ENCODE results near the gene IKBIP.
"Not testable (repeated sequence)": the region's sequence is repeated elsewhere in the genome, so short reads cannot be mapped to it uniquely, and the experiment has no call there.

The IKBIP gene, protein sequence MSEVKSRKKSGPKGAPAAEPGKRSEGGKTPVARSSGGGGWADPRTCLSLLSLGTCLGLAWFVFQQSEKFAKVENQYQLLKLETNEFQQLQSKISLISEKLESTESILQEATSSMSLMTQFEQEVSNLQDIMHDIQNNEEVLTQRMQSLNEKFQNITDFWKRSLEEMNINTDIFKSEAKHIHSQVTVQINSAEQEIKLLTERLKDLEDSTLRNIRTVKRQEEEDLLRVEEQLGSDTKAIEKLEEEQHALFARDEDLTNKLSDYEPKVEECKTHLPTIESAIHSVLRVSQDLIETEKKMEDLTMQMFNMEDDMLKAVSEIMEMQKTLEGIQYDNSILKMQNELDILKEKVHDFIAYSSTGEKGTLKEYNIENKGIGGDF

DNA sequence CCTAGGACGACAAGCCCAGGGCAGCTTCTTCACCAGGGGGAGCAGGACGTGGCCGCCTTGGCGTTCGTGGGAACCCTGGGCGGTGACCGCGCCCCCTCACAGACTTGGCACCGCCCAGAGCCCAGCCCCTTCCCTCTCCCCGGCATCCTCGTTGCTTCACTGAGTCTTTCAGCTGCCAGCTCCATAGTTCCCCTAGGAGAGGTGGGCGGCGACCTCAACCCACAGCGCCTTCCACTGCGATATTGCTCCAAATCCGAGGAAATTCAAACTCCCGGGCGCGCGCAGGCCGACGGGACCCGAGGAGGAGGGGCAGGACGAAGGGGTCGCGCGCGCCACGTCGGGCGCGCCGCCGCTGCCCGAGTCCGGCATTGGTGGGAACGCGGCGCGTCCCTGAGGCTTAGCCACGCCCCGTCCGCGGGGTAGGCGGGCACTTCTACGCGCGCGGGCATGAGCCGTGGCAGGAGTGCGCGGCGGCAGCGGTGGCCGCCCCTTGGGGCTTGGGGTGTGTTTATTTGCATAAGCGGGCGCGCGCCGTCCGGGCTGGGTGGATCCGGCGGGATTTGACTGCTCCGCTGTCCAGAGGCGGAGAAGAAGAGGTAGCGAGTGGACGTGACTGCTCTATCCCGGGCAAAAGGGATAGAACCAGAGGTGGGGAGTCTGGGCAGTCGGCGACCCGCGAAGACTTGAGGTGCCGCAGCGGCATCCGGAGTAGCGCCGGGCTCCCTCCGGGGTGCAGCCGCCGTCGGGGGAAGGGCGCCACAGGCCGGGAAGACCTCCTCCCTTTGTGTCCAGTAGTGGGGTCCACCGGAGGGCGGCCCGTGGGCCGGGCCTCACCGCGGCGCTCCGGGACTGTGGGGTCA, at the start of gene IKBIP, which contains the start of gene APAF1:
Gene IKBIP, minus strand, starts transcription at position 77 of the 860 bp plus-strand sequence. CDS start 87 bp downstream, outside the sequence.
Gene APAF1, plus strand, starts transcription at position 579 of the 860 bp plus-strand sequence. CDS start 3,070 bp downstream, outside the sequence.
- DNase-seq (ENCODE audit: low spot score), result peak; percentile 96

DNA sequence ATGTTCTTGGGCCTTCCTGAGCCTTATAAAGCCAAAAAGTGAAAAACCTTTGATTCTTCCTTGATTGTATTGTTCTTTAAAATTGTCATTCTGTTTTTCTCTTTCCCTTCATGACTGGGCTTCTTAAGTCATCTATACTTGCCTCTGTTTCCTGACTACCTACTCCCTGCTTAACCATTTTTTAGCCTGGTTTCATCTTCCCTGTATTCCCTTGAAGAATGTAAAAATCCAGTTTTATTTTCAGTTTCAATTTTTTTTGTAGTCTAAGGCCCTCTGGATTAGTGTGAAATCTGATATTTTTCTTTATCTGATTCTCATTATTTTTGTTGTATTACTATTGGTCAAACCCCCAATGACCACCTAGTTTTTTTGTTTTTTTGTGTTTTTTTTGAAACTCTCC, 46.8 kb upstream of the IKBIP start:
- no peak for DNase-seq (ENCODE audit: low spot score)

DNA sequence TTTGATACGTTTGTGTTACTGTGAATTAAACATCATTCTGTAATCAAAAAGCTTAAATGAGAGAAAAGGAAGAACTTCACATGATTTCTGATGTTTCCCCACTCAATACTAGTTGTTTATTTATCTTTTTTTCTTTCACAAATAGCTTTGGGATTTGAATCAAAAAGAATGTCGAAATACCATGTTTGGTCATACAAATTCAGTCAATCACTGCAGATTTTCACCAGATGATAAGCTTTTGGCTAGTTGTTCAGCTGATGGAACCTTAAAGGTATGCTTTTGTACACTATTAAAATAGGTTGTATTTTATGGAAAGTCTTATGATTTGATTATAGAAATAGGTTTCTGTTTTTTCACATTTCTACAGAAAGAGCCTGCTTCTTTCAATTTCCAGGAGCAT, 42.0 kb upstream of the IKBIP start:
- no peak for DNase-seq (ENCODE audit: low spot score)

DNA sequence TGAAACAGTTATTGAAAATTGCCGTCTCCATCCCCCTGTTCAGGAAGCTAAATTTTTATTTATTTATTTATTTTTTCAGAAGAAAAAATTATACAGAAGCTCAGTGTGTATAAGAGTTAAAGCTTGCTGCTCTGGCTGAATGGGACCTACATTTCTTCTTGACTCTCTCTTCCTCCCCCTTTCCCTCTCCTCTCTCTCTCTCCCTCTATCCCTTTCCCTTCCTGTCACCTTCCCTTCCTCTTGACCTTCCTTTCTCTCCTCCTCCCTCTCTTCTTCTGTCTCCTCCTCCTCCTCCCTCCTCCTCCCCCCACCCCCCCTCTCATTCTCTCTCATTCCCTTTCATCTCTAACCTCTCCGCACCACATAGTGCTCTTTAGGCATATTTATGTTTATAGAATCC, 39.6 kb upstream of the IKBIP start:
- DNase-seq (ENCODE audit: low spot score), result no peak

DNA sequence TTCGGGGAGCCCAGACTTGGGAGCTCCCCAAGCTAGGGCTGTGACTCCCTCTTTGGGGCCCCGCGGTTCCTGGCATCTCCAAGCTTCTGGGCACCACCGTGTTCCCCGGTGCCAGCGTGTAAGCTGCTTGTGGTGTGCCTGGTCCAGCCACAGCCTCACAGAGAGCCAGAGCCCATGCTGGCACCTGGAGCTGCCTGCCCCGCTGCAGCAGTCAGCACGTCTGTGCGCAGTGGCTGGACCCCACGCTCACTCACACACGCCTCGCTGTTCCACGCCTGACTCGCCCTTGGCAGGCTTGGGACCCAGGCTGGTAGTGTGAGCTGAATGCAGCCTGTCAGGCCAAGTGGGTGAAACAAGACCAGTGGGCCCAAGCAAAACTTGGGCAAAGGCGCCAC, 35.0 kb upstream of the IKBIP start:
- DNase-seq (ENCODE audit: low spot score), result no peak

DNA sequence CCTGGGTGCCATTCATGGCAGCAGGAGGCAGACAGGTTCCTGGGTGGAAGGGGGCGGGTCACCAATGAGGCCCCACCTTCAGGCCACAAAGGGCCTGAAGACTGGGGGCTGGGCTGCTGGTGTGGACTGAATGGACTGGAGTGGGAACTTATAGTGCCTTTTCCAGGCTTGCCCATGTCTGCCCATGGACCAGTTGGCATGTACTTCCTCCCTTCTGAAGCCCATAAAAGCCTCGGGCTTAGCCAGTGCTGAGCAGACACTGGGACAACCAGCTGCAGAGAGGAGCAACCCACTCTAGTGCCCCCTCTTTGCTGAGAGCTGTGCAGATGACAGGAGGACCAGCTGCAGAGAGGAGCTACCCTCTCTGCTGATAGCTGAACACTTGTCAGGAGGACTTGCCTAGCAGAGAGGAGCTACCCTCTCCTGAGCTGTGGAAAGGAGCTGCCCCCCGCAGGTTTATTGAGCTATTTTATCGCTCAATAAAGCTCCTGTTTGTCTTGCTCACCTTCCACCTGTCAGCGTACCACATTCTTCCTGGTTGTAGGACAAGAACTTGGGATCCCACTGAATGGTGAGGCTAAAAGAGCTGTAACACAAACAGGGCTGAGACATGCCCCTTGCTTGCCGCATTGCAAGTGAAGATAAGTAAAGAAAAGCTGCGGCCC, 34.5 kb upstream of the IKBIP start:
- DNase-seq (ENCODE audit: low spot score), result no peak

DNA sequence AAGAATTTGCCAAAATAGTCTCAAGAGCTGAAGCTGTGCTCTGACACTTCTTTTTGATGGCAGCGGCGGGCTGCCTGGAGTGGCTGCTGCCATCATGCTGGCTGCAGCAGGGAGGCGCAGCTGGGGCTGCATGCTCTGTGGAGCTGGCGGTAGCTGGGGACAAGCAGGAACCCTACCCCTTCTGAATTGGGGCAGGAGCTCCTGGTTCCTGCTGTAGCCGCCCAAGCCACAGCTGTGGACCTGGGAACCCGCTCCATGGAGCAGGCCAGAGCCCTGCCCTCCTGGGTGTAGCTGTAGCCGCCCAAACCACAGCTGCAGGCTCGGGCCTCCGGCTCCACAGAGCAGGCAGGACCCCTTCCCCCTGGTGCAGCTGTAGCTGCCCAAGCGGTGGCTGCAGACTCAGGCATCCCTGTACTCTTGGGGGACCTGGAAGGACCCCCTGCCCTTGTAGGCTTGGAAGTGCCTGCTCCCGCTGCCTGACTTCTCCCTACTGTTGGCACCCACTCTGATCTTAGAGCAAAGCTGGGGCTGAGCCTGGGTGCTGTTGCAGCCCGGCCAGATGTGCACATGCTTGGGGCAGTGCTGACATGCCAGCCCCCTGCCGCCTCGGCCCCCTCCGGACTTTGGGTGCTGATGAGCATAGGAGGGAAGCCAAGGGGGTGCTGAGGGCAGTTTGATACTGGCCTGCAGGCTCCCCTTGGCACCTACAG, 33.8 kb upstream of the IKBIP start:
- no peak for DNase-seq (ENCODE audit: low spot score)

DNA sequence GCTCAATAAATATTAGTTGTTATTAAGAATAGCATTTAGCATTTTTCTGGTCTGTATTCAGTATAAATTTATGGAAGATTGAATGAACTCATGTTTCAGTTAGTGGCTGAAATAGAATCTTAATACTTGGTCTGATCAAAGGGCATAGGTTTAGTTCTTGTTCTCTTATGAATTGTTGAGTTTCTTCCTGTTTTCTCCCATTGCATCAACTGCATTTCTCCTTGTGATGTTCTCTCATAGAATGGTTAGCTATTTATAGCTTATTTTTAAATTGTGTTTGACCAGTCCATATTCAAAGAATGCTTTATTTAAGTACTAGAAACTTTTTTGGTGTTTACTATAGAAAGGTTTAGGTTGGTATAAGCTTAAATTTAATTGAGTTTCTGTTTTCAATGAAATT, 30.3 kb upstream of the IKBIP start:
- no peak for DNase-seq (ENCODE audit: low spot score)

DNA sequence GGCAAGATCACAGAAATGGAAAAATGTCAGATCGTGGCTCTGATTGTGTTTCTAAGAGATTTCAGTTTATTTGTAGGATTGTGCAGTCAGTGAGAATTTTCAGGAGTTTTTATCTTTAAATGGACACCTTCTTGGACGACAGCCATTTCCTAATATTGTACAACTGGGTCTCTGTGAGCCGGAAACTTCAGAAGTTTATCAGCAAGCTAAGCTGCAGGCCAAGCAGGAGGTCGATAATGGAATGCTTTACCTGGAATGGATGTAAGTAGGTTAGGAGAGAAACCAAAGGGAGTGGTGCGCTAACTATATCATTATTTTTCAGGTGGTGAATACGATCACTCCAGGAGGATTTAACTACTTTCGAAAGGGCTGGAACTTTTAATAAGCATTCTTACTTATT, 26.9 kb upstream of the IKBIP start:
- no peak for DNase-seq (ENCODE audit: low spot score)

DNA sequence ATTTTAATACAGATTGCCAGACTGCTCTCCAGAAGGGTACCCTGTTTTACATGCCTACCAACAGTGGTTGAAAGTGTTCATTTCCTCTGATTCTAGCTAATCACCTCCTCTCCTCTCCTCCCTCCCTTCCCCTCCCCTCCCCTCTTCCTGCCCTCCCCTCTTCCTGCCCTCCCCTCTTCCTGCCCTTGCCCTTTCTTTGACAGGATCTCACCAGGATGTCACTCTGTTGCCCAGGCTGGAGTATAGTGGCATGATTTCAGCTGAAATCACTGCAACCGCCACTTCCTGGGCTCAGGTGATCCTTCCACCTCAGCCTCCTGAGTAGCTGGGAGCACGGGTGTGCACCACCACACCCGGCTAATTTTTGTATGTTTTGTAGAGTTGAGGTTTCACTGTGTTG, 25.2 kb upstream of the IKBIP start:
- no peak for DNase-seq (ENCODE audit: low spot score)

DNA sequence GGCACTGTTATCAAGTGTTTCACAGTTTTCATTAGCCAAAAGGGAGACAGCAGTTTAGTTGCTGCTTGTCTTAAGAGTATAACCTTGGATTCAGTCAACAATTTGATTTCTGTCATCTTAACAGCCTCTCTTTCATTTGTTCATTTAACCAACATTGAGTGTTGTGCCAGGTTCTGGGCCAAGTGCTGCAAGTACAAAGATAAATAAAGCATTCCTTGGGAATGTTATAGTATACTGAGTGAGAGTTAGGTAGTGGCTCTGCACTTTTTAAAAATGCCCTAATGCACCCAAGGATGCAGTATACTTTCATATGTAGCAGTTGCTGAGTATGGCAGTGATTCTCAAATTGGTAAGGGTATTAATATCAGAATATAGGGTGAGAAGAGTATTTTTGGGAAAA, 15.9 kb upstream of the IKBIP start:
- DNase-seq (ENCODE audit: low spot score), result no peak

DNA sequence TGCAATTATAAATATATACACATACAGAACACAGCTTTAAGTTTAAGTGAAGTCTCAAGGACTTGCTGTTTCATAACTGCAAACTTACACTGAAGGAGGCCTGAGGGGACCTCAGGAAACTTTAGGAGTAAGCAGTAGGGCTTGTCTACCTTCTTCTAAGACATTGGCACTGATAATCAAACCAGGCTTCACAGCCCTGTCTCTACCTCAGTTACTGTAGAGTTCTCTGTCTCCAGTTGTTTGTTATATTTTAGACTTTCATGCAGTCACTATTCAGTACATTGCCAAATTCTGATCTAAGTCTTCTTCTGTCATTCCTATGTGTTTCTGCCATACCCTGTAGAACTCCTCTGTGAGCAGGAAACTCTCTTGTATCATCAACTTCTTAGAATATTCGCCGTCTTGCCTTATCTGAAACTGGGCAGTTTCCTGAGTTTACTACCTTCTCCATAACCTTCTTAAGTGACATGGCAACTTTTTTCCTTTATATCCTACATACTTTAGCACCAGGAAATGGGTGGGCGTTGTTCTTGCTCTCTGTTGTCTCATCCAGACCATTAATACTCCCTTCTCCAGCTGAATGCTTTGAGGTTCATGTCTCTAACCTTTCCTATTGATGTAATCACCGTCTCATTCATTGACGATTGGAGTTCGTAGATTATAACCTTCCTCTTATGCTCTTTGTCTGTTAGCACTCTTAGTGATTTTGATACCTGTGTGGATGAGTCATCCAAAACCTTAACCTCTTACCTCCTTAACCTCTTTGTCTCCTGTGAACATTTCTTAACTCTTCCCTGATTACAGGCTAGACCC, 11.9 kb upstream of the IKBIP start:
- DNase-seq (ENCODE audit: low spot score), result no peak

DNA sequence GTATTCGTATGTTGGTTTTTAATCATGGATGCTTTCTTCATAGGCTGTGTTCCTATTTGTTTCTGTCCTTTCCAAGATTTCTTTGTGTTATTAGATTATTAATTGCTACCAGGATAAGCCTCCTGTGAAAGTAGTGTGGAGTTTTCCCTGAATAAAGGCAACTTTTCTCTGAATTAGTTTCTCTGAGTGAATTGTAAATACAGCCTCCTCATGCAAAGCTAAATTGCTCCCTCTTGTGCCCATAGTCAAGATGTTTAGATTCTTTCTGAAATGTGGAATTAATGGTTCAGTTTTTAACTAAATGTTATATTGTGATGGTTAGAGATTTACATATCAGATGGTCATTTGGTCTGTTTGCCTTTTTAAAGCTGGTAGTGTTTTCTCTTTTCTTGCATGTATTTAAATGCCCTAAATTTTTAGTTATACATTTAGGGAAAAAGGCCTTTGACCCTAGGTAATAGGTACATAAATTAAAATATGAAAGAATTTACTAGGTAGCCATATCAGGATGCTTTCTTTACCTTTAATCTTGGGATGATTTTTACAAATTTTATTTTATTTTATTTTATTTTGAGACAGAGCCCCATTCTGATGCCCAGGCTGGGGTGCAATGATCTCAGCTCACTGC, 9.4 kb upstream of the IKBIP start:
- DNase-seq (ENCODE audit: low spot score), result peak; percentile 37

DNA sequence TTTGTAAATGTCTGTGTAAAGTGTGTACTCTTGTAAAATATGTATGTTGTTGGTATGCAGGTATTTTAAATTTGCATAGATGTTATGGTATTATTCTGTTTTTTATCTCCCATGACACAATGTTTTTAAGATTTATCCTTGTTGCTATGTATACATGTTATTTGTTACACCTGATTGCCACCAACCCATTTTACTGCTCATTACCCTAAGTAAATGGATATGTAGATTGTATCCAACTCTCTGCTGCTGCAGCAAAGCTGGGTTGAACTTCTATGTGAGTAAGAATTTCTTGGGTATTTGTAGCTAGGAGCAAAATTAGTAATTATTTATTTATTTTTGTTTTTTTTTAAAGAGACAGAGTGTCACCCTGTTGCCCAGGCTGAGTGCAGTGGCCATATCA, 6.7 kb upstream of the IKBIP start:
- DNase-seq (ENCODE audit: low spot score), result no peak

DNA sequence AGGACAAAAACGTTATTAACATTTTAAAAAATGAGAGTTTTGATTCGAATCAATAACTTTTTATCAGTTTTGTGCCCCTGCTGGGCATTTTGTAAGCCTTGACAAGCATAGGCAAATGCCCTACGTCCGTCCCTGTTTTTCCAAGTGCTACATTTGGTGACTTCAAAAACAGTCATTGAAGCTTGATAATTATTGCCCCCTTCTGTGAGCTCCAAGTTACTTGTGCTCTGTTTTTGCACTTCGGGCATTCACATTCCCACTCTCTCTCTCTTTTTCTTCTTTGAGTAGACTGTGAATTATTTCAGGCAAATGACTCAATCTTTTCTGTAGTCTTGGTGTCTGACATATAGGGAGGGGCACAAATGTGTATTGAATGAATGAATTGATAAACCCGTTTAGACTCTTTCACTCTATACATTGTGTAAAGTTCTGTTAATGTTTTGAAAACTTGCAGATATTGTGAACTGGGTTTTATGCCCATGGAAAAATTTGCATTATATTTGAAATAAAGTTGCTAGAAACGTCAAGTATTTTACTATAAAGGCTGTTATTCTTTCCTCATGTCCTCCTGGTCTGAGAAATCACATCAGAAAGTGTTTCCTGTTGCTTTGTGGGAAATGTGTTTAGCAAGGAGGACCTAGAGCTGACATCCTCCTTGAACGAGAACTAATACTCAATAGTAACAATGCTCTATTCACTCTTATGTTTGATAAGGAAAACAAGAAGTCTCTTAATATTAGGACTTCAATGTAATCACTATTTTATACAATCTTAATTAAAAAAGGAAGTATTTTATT, 1.9 kb upstream of the IKBIP start:
- DNase-seq (ENCODE audit: low spot score), result peak; percentile 59

DNA sequence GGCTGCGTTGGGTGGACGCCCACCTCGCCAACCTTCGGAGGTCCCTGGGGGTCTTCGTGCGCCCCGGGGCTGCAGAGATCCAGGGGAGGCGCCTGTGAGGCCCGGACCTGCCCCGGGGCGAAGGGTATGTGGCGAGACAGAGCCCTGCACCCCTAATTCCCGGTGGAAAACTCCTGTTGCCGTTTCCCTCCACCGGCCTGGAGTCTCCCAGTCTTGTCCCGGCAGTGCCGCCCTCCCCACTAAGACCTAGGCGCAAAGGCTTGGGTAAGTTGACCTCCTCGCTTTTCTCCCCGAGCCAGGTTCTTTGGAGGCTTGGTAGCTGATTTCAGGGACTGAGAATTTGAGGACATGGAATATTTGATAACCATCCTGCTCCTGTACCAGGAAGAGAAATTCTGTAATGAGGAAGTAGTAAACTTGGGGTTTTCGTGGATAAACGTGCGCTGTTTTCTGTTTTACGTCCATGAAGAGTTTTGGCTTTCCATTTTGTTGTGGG, 1.0 kb upstream of the IKBIP start:
- DNase-seq (ENCODE audit: low spot score), result no peak

DNA sequence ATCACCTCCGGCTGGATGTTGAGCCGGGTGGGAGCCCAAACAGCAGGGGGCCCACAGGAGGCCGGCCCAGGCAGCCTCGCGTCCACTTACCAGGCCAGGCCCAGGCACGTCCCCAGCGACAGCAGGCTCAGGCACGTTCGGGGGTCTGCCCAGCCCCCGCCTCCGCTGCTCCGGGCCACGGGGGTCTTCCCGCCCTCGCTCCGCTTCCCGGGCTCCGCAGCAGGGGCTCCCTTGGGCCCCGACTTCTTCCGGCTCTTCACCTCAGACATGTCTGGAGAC, 216 bp downstream of the IKBIP start:
- DNase-seq (ENCODE audit: low spot score), result no peak

DNA sequence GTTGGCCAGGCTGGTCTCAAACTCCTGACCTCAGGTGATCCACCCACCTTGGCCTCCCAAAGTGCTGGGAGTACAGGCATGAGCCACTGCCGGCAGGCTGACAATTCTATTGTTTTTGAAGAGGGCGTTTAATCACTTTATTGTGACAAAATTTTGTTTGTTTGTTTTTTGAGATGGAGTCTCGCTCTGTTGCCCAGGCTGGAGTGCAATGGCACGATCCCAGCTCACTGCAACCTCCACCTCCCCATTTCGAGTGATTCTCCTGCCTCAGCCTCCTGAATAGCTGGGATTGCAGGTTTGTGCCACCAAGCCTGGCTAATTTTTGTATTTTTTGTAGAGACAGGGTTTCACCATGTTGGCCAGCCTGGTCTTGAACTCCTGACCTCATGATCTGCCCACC, 1.8 kb downstream of the IKBIP start:
- DNase-seq (ENCODE audit: low spot score), result not testable (repeated sequence)

DNA sequence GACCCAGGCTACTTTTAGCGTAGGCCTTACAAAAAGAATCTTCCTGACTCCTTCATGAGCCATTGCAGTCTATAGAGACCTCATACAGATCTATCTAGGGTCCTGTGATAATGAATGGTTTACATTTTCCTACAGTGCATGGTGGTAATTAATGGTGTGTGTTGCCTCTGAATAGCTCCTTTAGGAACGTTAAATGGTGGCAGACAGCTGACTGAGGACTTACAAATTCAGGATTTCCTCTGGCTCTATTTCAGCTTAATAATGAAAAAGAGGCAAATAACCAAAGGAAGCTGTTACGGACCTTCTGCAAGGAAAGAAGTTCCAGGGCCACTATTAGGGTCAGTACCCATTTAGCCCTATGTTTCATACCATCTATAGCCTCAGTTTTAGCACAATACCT, 5.1 kb downstream of the IKBIP start:
- no peak for DNase-seq (ENCODE audit: low spot score)

DNA sequence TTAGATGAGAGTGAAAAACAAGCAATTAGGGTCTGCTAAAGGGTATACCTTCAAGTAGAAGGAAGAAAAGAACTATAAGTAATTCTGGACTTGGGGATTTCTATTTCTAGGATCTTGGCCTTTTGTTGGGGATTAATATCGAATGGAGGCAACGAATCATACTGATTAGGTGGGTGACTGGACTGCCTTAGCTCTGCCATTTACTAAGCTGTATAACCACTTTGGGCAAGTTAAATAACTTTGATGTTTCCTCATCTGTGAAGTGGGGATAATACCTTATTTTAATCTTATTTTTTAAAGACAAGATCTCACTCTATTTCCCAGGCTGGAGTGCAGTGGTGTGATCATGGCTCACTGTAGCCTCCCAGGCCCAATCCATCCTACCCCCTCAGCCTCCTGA, 6.6 kb downstream of the IKBIP start:
- DNase-seq (ENCODE audit: low spot score), result no peak

Measured in kidney capillary endothelial cell (primary cell).